Activated naive CD8-positive, alpha-beta T cell treated with anti-CD3 and anti-CD28 coated beads, Interleukin-2, amount 50 U/mL, for 24 hours (primary cell): ENCODE measurements around the gene SARS1.
A peak's percentile ranks its signal among the peaks of the same experiment; 100 is the strongest.

Experiments used
- ATAC-seq: fragments of 150-1000 bp; cut with Tn5 transposase; one replicate; pipeline ENCODE4 v1.10.0; 2021
- DNase-seq: peaks from one replicate; pipeline ENCODE4 v3.0.0; 2021
- H3K27ac Mint-ChIP-seq: one replicate; pipeline ENCODE4 v1.8.0; 2021; ENCODE audit warnings: mild to moderate bottlenecking, mixed read lengths
- H3K27me3 Mint-ChIP-seq: one replicate; pipeline ENCODE4 v1.8.0; 2021; ENCODE audit warnings: mixed read lengths
- H3K36me3 Mint-ChIP-seq: one replicate; pipeline ENCODE4 v1.8.0; 2021; ENCODE audit warnings: low read depth, mixed read lengths
- H3K4me1 Mint-ChIP-seq: one replicate; pipeline ENCODE4 v1.8.0; 2021; ENCODE audit warnings: mixed read lengths
- H3K4me3 Mint-ChIP-seq: one replicate; pipeline ENCODE4 v1.8.0; 2021; ENCODE audit warnings: mild to moderate bottlenecking, moderate library complexity, mixed read lengths
- H3K9me3 Mint-ChIP-seq: one replicate; pipeline ENCODE4 v1.8.0; 2021; ENCODE audit warnings: mixed read lengths

Gene SARS1

GRCh38 chr1:109247401-109248365, 34.0 kb downstream of the SARS1 start:
- Mint-ChIP-seq H3K4me1 (peaks cover 5% of the 10 kb centered on the region), H3K4me3 (no peak overlapping the region), H3K27ac (no peak overlapping the region), H3K36me3 (no peaks in the 10 kb centered on the region), H3K9me3 (no peaks in the 10 kb centered on the region), H3K27me3 (peaks cover 7% of the 10 kb centered on the region)
- no peak for DNase-seq
- ATAC-seq, result no peak

GRCh38 chr1:109248444-109248796, 34.7 kb downstream of the SARS1 start:
- DNase-seq, result no peak
- no peaks in the 10 kb centered on the region for H3K36me3 Mint-ChIP-seq
- peaks cover 5% of the 10 kb centered on the region for H3K4me1 Mint-ChIP-seq
- no peak overlapping the region for H3K27ac Mint-ChIP-seq
- H3K27me3 Mint-ChIP-seq, result peaks cover 2% of the 10 kb centered on the region
- H3K4me3 Mint-ChIP-seq, result no peak overlapping the region
- H3K9me3 Mint-ChIP-seq, result no peaks in the 10 kb centered on the region
- no peak for ATAC-seq

- Mint-ChIP-seq H3K4me3 (peak within 1 kb of the TSS; percentile 66), H3K36me3 (no peaks in the 10 kb centered on the region), H3K4me1 (peaks cover 5% of the 10 kb centered on the region), H3K27me3 (peaks cover 2% of the 10 kb centered on the region), H3K27ac (no peak within 1 kb of the TSS), H3K9me3 (no peaks in the 10 kb centered on the region)
- DNase-seq (peak; percentile 58), ATAC-seq (peak; percentile 72)
Measured at GRCh38 chr1:109248797-109249629, 35.3 kb downstream of the SARS1 start, which contains the start of gene CELSR2. CELSR2 (plus strand) TSS chr1:109249539; CDS start chr1:109250080, 541 bp downstream.

- Mint-ChIP-seq H3K4me3 (peak overlapping the region; percentile 55), H3K4me1 (peaks cover 5% of the 10 kb centered on the region), H3K27ac (no peak overlapping the region), H3K36me3 (no peaks in the 10 kb centered on the region), H3K27me3 (peaks cover 2% of the 10 kb centered on the region), H3K9me3 (no peaks in the 10 kb centered on the region)
- ATAC-seq, result peak; percentile 20
- DNase-seq, result no peak
Measured at GRCh38 chr1:109249654-109250401, 36.1 kb downstream of the SARS1 start.

- no peak overlapping the region for H3K27ac Mint-ChIP-seq
- no peaks in the 10 kb centered on the region for H3K36me3 Mint-ChIP-seq
- no peaks in the 10 kb centered on the region for H3K9me3 Mint-ChIP-seq
- H3K4me1 Mint-ChIP-seq, result peaks cover 5% of the 10 kb centered on the region
- no peak for DNase-seq
- peaks cover 2% of the 10 kb centered on the region for H3K27me3 Mint-ChIP-seq
- H3K4me3 Mint-ChIP-seq, result peak overlapping the region; percentile 55
- no peak for ATAC-seq
Measured at GRCh38 chr1:109250454-109251276, 36.9 kb downstream of the SARS1 start.

GRCh38 chr1:109251277-109252166, 37.8 kb downstream of the SARS1 start:
- no peaks in the 10 kb centered on the region for H3K36me3 Mint-ChIP-seq
- no peak for ATAC-seq
- H3K27ac Mint-ChIP-seq, result no peak overlapping the region
- no peaks in the 10 kb centered on the region for H3K9me3 Mint-ChIP-seq
- no peak overlapping the region for H3K4me3 Mint-ChIP-seq
- H3K4me1 Mint-ChIP-seq, result peaks cover 5% of the 10 kb centered on the region
- peaks cover under 1% of the 10 kb centered on the region for H3K27me3 Mint-ChIP-seq
- no peak for DNase-seq

- Mint-ChIP-seq H3K36me3 (no peaks in the 10 kb centered on the region), H3K9me3 (no peaks in the 10 kb centered on the region), H3K27me3 (no peaks in the 10 kb centered on the region), H3K27ac (no peak overlapping the region), H3K4me1 (peaks cover 5% of the 10 kb centered on the region), H3K4me3 (no peak overlapping the region)
- DNase-seq (no peak), ATAC-seq (no peak)
Measured at GRCh38 chr1:109252167-109252892, 38.6 kb downstream of the SARS1 start.

- Mint-ChIP-seq H3K27me3 (no peaks in the 10 kb centered on the region), H3K9me3 (no peaks in the 10 kb centered on the region), H3K27ac (no peak overlapping the region), H3K4me3 (no peak overlapping the region), H3K36me3 (no peaks in the 10 kb centered on the region), H3K4me1 (peaks cover 5% of the 10 kb centered on the region)
- no peak for ATAC-seq
- no peak for DNase-seq
Measured at GRCh38 chr1:109252893-109253802, 39.4 kb downstream of the SARS1 start.

- DNase-seq (no peak), ATAC-seq (no peak)
- Mint-ChIP-seq H3K4me3 (no peak overlapping the region), H3K9me3 (no peaks in the 10 kb centered on the region), H3K36me3 (no peaks in the 10 kb centered on the region), H3K27me3 (no peaks in the 10 kb centered on the region), H3K27ac (no peak overlapping the region), H3K4me1 (peaks cover 3% of the 10 kb centered on the region)
Measured at GRCh38 chr1:109253803-109254620, 40.3 kb downstream of the SARS1 start.

- H3K4me3 Mint-ChIP-seq, result no peak overlapping the region
- no peak overlapping the region for H3K27ac Mint-ChIP-seq
- ATAC-seq, result no peak
- no peaks in the 10 kb centered on the region for H3K36me3 Mint-ChIP-seq
- H3K4me1 Mint-ChIP-seq, result no peaks in the 10 kb centered on the region
- no peak for DNase-seq
- H3K27me3 Mint-ChIP-seq, result no peaks in the 10 kb centered on the region
- no peaks in the 10 kb centered on the region for H3K9me3 Mint-ChIP-seq
Measured at GRCh38 chr1:109254621-109255096, 40.9 kb downstream of the SARS1 start.

- Mint-ChIP-seq H3K9me3 (no peaks in the 10 kb centered on the region), H3K27ac (no peak overlapping the region), H3K4me3 (no peak overlapping the region), H3K36me3 (no peaks in the 10 kb centered on the region), H3K4me1 (no peaks in the 10 kb centered on the region), H3K27me3 (no peaks in the 10 kb centered on the region)
- ATAC-seq, result no peak
- DNase-seq, result no peak
Measured at GRCh38 chr1:109255097-109255651, 41.5 kb downstream of the SARS1 start.
